Stimulated activated CD8-positive, alpha-beta memory T cell treated with anti-CD3 and anti-CD28 coated beads, Interleukin-4, amount 100 ng/mL, for 4 hours (primary cell): ENCODE results near the gene TNRC6B.
A peak's percentile ranks its signal among the peaks of the same experiment; 100 is the strongest.

Experiments used
- DNase-seq, 2 donors: peaks; one replicate each; pipeline ENCODE4 v3.0.0-alpha.2; 2020; ENCODE audit warnings: low read depth in 2 of 2, low spot score in 1 of 2

Gene TNRC6B

DNA sequence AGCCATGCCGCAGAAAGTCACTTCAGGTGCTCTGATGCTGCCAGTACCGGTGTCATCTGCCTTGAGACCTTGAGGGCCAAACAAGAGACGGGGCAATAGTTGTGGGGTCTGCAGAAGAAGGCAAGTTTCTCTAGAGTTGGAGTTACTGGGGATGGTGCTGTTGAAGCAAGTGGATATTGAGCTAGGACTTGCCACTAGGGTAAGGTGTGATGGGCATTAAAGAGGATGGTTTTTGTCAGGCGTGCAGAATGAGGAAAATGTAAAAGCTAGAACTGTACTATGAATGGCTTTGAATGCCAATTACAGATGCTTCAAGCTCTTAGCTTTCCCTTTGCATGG, 61.6 kb downstream of the TNRC6B start:
- DNase-seq, result no peak

DNA sequence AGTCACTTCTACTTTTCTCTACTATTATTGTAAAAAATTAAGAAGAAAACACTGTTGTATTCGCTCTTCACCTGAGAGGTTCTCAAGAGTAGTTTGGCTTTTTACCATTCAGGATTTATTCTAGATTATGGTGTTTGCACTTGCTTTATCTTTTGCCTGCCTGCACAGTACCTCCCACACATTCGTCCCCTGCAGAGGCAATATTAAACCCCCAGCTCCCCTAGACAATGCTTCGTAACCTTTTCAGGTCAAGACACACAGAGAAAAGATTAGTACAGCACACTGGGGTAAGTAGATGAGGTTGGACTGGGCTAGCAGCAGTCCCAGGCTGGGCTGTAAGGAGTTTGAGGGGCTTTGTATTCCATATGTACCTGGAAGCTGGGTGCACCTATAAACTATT, 62.4 kb downstream of the TNRC6B start:
- no peak for DNase-seq

DNA sequence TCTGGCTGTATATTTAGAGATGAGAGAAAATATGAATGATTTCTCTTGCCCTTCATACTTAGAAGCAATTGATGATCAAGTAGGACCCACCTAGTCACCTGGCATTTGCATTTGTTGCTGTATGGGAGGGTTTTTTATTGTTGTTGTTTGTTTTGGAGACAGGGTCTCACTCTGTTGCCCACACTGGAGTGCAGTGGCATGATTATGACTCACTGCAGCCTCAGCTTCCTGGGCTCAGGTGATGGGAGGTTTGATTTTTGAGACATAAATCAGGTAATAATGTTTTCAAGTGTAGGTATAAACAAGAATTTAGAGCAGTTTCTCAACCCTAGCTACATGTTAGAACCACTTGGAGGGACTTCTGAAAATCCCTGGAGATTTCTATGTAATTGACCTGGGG, 63.0 kb downstream of the TNRC6B start:
- no peak for DNase-seq

DNA sequence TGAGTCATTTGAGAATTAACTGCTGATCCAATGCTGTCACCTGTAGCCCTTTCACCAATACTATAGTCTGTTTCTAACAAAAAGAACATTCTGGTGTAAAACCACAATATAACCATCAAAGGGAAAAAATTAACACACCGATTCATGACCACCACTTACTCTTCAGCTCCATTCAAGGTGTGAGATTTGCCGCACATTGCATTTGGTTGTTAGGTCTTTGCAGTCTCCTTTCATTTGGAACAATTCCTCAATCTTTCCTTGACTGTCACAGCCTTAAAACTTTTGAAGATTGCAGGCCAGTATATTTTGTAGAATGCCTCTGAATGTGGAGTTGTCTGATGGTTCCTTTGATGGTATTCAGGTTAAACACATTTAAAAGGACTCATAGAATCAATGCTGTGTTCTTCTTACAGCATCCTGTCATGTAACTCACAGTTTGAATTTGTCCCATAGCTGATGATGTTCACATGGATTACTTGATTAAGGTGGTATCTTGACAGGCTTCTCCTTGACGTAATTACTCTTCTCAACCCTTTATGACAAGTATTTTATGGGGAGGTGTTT, 63.6 kb downstream of the TNRC6B start:
- no peak for DNase-seq

DNA sequence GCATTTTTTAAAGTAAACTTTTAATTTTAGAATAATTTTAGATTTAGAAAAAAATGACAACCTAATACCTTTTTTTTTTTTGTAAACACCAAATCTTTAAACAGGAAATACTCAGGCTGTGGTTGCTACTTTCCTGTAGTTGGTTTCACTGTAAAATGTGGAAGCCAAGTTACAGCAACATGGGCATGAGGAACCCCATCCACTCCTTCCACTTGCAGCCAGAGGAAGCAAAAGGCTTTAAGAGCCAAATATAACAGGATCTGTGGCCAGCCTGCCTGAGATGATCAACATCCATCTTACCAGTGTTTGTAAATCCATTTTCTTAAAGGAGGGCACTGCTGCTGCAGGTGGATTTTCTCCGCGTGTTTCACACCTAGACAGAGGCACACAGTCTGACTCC, 66.2 kb downstream of the TNRC6B start:
- no peak for DNase-seq

DNA sequence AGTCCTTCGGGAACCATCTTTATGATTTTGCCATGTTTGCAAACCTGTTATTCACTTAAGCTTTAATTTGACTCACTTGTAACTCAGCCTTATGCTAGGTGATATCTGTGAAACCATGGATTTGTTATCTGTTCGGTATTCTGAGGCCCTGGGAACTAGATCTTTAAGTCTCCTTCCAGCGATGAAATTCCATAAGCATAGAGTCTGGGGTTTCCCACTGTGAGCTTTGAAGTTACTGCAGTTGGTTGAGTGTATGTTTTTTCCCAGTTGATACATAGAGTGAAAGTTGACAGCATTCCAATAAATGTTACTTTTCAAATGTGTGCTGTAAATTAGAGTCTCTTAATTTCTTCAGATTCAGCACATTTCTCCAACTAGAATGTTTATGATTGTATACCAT, 66.9 kb downstream of the TNRC6B start:
- no peak for DNase-seq

DNA sequence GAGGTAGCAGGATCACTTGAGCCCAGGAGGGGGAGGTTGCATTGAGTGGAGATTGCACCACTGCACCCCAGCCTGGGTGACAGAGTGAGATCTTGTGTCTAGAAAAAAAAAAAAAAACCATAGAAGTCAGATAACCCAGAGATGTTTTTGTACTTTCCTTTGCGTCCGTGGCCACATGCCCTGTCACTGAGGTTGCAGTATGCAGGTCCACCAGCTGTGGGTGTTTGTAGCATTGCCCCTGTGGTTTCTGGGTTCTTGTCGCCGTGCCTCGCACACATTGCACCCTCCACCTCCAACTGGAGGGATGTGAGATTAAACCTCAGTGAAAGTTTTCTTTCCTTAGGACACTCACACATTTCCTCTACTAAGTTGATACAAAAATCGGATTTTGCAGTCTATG, 70.3 kb downstream of the TNRC6B start:
- peak; percentile 18 to 30 for DNase-seq

DNA sequence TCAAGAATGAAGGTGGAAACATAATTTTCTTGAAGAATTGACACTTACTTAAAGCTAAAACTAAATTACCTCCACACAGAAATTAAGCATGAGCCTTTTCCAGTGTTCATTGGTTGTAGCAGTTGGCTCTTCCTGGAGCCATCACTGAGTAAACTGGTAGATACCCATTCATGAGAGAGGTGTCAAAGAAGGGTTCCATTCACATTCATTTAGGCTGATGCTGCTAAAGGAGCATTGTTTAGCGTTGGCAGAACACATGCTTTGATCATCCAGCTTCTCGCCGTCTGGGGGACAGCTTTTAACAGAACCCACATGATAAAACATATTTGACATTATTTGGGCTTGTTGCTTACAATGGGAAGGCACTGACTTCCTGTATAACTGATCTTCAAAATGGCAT, 71.6 kb downstream of the TNRC6B start:
- DNase-seq, result no peak

DNA sequence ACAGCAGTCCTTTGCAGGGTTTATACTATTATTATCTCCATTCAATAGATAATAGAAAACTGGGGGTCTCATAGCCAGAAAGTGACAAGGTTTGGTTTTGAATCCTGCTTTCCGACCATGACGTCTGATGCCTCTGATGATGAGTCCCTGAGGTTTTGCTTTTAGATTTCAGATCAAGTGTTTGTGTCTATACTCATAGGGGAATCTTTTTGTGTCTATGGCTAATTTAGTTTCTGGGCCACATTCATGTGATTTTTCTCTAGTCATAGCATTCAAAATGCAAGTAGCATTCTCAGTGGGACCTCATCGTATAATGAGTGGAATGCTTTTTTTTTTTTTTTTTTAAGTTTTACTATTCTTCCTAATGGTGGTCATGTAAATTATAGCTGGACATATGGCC, 72.9 kb downstream of the TNRC6B start:
- no peak for DNase-seq

DNA sequence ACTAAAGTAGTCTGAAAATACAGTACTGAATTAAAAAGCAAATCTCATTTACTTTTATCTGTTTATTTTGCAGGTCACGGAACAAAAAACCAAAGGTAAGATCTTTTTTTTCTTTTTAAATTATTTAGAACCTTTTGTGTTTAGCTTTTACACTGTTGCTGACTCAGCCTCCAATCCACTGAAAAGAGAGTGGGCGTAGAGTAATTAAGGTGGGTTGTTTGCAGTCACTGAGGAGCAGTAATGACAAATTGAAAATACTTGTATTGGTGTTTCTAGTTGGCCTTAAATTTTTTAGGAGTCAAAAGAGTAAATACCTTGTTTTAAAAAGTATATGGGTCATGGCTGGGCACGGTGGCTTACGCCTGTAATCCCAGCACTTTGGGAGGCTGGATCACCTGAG, 73.4 kb downstream of the TNRC6B start:
- DNase-seq, result no peak

DNA sequence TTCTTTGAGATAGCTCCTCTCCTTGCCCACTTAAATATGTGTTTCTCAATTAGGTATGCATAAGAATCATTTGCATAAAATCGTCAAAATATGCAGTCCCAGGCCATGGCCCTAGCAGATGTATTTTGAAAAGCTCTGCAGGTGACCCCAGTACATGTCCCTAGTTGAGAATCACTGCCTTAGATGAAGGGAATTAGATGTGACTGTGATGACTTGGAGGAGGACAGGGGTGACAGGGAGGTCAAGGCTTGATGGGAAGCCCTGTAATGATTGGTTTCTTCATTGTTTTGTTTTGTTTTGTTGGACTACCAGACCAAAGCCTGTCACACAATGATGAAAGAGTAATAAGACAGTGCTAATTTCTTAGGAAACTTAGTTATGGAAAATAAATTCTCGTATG, 74.4 kb downstream of the TNRC6B start:
- no peak for DNase-seq

DNA sequence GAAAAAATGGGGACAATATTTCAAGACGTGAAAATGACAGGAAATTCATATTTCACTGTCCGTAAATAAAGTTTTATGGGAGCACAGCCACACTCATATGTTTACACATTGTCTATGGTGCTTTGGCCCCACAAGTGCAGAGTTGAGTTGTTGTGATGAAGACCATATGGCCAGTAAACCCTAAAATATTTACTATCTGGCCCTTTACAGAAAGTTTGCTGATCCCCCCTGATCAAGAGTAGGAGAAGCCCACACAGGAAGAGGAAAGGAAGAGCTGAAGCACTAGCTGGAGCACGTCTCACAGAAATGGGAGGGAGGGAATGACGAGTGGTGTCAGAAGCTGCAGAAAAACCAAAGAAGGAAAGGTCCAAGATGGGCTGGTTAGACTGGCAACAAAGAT, 78.8 kb downstream of the TNRC6B start:
- DNase-seq, result no peak

DNA sequence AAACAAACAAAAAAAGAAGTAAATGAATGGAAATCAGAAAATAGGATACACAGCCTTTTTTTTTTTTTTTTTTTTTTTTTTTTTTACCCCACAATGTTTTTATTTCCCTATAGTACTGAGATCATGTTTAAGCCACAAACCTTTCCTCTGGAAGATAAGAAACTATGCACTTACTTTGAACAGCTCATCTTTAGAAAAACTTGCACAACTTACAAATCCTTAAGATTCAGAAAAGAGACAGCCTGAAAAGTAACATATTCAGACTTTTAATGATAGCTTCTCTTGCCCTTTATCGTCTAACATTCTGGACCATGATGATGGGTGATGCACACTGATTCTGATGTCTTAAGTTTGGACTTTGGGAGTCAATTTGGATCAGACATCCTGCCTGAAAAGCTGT, 80.3 kb downstream of the TNRC6B start:
- no peak for DNase-seq

DNA sequence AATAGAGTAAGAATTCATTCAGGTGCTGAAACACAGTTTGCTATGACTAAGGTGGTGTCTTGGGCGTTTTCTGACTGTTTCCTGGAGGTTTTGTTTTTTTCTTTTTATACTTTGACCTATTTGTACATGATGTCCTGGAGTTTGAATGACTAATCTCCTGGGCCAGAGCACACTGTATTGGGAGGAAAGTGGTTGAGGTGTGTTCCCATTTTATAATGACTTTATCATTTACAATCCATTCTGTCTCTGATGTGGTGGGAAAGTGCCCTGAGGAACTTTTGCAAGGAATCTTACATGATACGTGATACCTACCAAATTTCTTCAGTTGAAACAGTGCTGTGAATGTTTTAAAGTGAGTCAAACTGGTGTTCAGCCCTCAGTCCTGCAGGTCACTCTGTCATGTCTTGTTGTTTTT, 80.8 kb downstream of the TNRC6B start:
- DNase-seq, result no peak

DNA sequence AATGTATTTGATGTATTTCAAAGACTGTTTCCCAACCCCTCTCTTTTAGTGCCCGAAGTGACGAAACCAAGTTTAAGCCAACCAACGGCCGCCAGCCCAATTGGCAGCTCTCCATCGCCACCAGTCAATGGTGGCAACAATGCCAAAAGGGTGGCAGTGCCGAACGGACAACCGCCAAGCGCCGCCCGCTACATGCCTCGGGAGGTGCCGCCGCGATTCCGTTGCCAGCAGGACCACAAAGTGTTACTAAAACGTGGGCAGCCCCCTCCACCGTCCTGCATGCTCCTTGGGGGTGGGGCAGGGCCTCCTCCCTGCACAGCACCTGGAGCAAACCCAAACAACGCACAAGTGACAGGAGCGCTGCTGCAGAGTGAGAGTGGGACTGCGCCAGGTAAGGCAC, 84.1 kb downstream of the TNRC6B start:
- no peak for DNase-seq

DNA sequence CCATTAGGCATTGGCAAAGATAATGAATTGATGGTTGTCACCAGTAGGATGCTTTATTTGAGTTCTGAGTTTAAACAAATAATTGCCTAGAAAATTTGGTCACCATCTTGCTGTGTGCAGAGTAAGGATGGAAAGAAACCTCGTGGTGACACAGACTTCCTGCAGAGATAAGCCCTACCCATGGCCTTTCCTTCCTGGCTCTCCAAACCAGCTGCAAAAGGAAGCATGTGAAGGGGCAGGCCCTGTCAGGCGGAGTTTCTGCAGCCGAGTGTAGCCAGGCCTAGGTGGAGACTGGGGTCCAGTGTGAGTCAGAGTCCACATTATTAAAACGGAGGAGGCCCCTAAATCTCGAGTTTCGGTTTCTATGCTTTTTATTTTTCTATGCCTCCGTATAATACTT, 85.5 kb downstream of the TNRC6B start:
- no peak for DNase-seq

DNA sequence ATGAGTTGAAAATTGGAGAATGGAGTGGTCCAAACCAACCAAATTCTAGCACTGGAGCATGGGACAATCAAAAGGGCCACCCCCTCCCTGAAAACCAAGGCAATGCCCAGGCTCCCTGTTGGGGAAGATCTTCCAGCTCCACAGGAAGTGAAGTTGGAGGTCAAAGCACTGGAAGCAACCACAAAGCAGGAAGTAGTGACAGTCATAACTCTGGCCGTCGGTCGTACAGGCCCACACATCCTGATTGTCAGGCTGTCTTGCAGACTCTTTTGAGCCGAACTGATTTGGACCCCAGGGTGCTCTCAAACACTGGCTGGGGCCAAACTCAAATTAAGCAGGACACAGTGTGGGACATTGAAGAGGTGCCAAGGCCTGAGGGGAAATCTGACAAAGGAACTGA, 88.1 kb downstream of the TNRC6B start:
- DNase-seq, result no peak

DNA sequence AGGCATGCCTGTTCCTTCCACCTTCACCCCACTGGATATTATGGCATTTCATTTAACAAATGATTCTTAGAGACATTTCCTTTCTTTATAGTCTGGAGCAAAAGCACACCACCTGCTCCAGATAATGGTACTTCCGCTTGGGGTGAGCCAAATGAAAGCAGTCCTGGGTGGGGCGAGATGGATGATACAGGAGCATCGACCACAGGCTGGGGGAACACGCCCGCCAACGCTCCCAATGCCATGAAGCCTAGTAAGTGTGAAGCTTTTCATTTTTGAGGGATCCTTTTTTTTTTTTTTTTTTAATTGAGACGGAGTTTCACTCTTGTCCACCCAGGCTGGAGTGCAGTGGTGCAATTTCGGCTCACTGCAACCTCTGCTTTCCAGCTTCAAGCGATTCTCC, 92.3 kb downstream of the TNRC6B start:
- DNase-seq, result no peak

DNA sequence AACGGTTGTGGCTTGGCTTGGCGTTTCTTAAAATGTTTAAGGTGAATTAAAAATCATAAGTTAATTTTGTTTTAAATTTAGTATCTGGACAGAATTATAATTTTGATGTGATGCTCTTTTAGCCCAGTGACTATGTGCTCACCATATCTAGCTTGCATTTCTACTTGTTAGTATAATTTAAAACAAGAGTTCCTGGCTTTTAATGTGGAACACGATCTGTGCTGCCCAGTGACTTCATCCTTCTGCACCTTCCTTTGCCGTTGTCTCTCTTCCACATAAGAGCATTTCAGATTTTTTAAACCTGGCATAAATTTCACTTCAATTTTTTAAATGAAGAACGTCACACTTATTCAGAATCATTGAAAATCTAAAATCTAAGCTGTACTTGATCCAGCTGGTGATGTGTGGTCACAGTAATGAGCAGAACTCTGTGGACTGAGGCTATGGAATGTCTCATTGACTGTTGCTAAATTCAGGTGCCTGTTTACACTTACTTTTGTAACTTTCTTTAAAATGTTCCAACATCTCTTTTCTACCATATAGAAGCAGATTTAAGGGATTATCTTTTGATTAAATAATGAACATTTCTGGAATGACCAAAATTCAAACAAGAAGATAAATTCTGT, 93.1 kb downstream of the TNRC6B start:
- no peak for DNase-seq

DNA sequence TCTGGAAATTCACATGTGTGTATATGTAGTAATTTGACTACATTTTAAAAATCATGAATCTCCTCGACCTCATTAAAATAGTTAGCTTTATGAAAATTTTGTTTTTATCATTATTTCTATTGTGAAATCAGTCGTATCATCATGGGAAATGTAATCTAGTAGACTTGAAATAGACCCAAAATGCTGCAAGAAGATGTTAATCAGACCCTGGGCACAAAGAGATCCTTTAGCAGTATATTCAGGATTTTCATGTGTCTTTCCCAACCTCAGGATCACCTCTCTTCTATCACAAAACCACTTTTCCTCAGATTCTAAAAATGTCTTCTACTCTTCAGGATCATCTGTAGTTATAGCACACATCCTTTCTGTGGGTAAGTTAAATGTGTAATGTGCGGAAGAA, 93.7 kb downstream of the TNRC6B start:
- DNase-seq, result no peak

DNA sequence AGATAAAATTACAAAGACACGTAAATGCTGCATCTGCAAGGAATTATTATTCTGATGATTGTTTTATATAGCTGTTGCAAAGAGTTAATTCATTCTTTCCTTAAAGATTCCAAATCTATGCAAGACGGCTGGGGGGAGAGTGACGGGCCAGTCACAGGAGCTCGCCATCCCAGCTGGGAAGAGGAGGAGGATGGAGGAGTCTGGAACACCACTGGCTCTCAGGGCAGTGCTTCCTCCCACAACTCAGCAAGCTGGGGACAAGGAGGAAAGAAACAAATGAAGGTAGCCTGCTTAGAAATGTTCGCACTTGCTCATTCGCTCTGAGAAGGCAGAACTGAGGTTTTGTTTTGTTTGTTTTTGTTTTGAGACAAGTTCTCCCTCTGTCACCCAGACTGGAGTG, 95.6 kb downstream of the TNRC6B start:
- no peak for DNase-seq

DNA sequence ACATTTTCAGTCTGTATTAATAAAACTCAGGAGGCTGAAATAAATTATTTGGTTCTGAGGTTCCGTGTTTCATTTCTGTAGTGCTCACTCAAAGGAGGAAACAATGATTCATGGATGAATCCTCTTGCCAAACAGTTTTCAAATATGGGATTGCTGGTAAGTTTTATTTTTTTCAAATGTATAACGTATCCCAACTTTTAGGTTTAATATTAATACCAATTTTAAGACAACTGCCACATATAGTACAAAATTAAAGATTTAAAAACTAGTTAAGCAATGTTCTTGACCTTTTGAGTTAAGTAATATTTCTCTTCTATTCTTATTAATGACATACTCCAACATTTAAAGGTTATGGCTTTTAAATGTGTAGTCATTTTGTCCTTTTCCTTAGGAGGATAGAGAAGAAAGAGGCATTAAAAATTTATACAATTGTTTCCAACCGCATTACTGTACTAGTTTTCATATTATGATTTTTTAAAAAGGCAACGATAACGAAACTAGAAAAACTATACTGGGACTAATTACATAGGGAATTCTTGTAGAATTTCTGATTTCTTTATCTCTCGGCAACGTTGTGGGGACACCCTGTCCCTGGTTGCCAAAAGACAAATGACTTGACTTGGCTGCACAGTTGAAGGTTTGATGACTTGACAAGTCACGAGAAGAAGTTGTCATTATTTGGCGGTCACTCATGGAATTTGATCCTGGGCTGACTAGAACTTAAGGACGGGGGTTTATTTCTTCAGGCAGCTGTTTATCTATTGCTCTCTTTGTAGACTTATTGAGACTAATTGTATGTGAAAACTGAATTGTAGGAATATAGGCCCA, 99.5 kb downstream of the TNRC6B start:
- DNase-seq, result no peak

DNA sequence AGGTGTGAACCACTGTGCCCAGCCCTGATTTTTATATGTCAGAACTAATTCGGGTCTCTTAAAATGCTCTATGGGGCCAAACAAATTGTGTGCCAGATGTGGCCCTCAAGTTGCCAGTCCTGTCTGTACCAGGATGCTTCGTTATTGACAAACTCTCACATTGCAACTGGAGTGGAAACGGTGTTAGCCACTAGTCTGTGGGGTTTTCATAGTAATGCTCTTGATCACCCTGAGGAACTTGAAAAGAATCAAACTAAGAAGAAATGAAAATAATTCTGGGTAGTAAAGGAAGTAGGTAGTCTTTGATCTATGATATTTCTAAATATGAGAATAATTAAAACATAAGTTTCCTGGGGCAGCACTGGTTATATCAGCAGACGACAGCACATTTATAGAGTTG, 101.3 kb downstream of the TNRC6B start:
- DNase-seq, result no peak
